ENCODE data around the gene FITM1.

Gene FITM1

DNA sequence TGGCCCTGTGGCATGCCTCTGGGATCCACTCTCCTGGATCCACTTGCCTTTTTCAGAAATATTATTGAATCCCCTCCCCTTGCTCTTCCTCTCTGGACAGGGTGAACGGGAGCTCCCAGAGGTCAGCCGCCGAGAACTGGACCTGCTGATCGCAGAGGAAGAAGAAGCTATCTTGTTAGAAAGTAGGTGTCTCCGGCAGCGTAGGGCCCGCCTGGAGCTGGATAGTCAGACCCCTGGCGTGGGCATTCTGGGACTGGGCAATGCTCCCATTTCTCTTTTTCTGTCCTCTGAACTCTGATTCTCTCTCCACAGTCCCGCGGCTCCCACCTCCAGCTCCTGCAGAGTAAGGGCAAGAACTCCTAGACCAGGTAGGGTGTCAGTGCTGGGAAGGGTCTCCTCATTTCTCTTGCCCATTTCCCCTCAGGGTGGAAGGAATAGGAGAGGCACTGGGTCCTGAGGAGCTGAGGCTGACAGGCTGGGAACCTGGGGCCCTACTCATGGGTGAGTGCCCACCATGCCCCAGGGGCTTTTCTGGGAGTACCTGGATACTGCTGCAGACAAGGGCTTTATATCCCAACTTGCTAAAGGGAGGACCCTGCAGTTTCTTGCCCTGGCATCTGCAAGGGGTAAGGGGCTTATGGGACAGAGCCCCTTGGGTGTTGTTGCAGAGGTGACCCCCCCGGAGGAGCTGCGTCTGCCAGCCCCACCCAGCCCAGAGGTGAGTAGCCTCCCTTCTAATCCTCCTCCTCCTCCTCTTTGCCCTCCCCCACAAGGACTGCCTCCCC is 46.8 kb downstream of the FITM1 start:
- H3K27ac ChIP-seq (replicated peaks) = no peak overlapping the region
- DNase-seq (ENCODE audit: low read depth in 1 of 2, low spot score in 1 of 2) = no peak
- TF ChIP-seq POLR2AphosphoS5 (IDR thresholded peaks at IDR 0.05; ENCODE audit: low read depth) (no peak; the same call in 1 of the 2 replicates), REST (IDR thresholded peaks at IDR 0.05; ENCODE audit: insufficient replicate concordance, low read depth) (no peak), SPI1 (IDR thresholded peaks at IDR 0.05; ENCODE audit: borderline replicate concordance, low read depth) (no peak), GABPA (IDR thresholded peaks at IDR 0.05; ENCODE audit: low read depth) (no peak)
- TF ChIP-seq, protein P1, sequence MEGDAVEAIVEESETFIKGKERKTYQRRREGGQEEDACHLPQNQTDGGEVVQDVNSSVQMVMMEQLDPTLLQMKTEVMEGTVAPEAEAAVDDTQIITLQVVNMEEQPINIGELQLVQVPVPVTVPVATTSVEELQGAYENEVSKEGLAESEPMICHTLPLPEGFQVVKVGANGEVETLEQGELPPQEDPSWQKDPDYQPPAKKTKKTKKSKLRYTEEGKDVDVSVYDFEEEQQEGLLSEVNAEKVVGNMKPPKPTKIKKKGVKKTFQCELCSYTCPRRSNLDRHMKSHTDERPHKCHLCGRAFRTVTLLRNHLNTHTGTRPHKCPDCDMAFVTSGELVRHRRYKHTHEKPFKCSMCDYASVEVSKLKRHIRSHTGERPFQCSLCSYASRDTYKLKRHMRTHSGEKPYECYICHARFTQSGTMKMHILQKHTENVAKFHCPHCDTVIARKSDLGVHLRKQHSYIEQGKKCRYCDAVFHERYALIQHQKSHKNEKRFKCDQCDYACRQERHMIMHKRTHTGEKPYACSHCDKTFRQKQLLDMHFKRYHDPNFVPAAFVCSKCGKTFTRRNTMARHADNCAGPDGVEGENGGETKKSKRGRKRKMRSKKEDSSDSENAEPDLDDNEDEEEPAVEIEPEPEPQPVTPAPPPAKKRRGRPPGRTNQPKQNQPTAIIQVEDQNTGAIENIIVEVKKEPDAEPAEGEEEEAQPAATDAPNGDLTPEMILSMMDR (IDR thresholded peaks at IDR 0.05; ENCODE audit: insufficient read depth, low read length) = no peak
- H3K27me3 ChIP-seq (ENCODE audit: insufficient read depth, poor library complexity, severe bottlenecking) = no peaks in the 10 kb centered on the region
- H3K4me3 ChIP-seq (replicated peaks; ENCODE audit: insufficient read depth, low read length) = no peak overlapping the region

DNA sequence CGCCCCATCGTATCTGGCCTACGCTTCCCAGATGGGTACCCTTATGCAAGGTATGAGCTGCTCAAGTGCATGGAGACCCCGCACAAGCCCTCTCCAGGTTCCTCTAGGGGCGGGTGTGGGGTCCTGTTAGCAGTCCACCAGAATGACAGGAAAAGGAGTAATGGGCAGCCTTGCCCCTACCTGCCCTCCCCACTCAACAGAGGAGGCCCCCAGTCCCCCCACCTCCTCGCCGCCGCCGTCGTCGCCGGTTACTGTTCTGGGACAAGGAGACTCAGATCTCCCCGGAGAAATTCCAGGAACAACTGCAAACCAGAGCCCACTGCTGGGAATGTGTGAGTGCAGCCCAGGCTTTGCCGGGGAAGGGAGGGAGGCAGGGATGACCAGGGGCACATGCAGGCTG is 47.4 kb downstream of the FITM1 start:
- no peaks in the 10 kb centered on the region for H3K27me3 ChIP-seq (ENCODE audit: insufficient read depth, poor library complexity, severe bottlenecking)
- DNase-seq (ENCODE audit: low read depth in 1 of 2, low spot score in 1 of 2) = no peak
- H3K27ac ChIP-seq (replicated peaks) = no peak overlapping the region
- no peak overlapping the region for H3K4me3 ChIP-seq (replicated peaks; ENCODE audit: insufficient read depth, low read length)
- no peak for TF ChIP-seq POLR2AphosphoS5 (IDR thresholded peaks at IDR 0.05; ENCODE audit: low read depth)
- no peak for TF ChIP-seq GABPA (IDR thresholded peaks at IDR 0.05; ENCODE audit: low read depth)
- TF ChIP-seq, protein P1 (IDR thresholded peaks at IDR 0.05; ENCODE audit: insufficient read depth, low read length) = no peak

- DNase-seq (ENCODE audit: low read depth in 1 of 2, low spot score in 1 of 2) = no peak
- no peak for TF ChIP-seq REST (IDR thresholded peaks at IDR 0.05; ENCODE audit: insufficient replicate concordance, low read depth)
- no peak for TF ChIP-seq POLR2AphosphoS5 (IDR thresholded peaks at IDR 0.05; ENCODE audit: low read depth)
- TF ChIP-seq SPI1 (IDR thresholded peaks at IDR 0.05; ENCODE audit: borderline replicate concordance, low read depth) = no peak
- no peak for TF ChIP-seq GABPA (IDR thresholded peaks at IDR 0.05; ENCODE audit: low read depth)
- Histone ChIP-seq H3K27me3 (ENCODE audit: insufficient read depth, poor library complexity, severe bottlenecking) (no peaks in the 10 kb centered on the region), H3K4me3 (replicated peaks; ENCODE audit: insufficient read depth, low read length) (no peak overlapping the region), H3K27ac (replicated peaks) (no peak overlapping the region)
Measured at GRCh38 chr14:24178399-24179178, 48.1 kb downstream of the FITM1 start.

- H3K27ac ChIP-seq (replicated peaks) = no peak overlapping the region
- no peak for DNase-seq (ENCODE audit: low read depth in 1 of 2, low spot score in 1 of 2)
- TF ChIP-seq POLR2AphosphoS5 (IDR thresholded peaks at IDR 0.05; ENCODE audit: low read depth) (no peak), SPI1 (IDR thresholded peaks at IDR 0.05; ENCODE audit: borderline replicate concordance, low read depth) (no peak), GABPA (IDR thresholded peaks at IDR 0.05; ENCODE audit: low read depth) (no peak), REST (IDR thresholded peaks at IDR 0.05; ENCODE audit: insufficient replicate concordance, low read depth) (no peak)
- TF ChIP-seq, protein P1 (IDR thresholded peaks at IDR 0.05; ENCODE audit: insufficient read depth, low read length) = no peak
- H3K4me3 ChIP-seq (replicated peaks; ENCODE audit: insufficient read depth, low read length) = no peak overlapping the region
- no peaks in the 10 kb centered on the region for H3K27me3 ChIP-seq (ENCODE audit: insufficient read depth, poor library complexity, severe bottlenecking)
Measured at GRCh38 chr14:24179294-24179960, 49.0 kb downstream of the FITM1 start.
